GM20000 (cell line): ENCODE results near the gene GRM7.

Source experiments
- DNase-seq: peaks from one replicate; pipeline ENCODE4 v3.0.0; 2012; ENCODE audit warnings: low spot score
- TF ChIP-seq, protein P1 (sequence below): IDR thresholded peaks from 2 replicates; pipeline ENCODE4 v1.5.1; 2012; ENCODE audit warnings: mild to moderate bottlenecking, control low read depth; ENCODE audit errors: extremely low read depth, missing control alignments

Gene GRM7

DNA sequence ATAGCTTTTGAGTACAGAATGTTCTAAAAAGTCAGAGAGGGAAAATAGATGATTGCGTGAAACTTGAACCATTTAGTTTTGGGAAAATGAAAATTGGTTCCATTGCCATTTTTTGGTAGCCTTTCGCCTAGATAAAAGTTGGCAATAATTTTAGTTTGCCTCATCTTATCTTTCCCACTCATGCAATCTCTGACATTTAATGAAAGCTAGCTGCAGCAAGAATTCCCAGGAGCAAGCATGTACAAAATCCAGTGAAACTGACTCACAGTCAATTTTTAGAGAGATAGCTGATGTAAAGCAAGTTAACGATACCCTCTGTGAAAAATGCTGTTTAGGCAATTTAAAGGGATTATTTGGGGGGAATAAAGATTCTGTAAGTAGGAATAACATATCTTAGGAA lies 797.4 kb downstream of the GRM7 start:
- TF ChIP-seq, protein P1, sequence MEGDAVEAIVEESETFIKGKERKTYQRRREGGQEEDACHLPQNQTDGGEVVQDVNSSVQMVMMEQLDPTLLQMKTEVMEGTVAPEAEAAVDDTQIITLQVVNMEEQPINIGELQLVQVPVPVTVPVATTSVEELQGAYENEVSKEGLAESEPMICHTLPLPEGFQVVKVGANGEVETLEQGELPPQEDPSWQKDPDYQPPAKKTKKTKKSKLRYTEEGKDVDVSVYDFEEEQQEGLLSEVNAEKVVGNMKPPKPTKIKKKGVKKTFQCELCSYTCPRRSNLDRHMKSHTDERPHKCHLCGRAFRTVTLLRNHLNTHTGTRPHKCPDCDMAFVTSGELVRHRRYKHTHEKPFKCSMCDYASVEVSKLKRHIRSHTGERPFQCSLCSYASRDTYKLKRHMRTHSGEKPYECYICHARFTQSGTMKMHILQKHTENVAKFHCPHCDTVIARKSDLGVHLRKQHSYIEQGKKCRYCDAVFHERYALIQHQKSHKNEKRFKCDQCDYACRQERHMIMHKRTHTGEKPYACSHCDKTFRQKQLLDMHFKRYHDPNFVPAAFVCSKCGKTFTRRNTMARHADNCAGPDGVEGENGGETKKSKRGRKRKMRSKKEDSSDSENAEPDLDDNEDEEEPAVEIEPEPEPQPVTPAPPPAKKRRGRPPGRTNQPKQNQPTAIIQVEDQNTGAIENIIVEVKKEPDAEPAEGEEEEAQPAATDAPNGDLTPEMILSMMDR: no peak
- no peak for DNase-seq

DNA sequence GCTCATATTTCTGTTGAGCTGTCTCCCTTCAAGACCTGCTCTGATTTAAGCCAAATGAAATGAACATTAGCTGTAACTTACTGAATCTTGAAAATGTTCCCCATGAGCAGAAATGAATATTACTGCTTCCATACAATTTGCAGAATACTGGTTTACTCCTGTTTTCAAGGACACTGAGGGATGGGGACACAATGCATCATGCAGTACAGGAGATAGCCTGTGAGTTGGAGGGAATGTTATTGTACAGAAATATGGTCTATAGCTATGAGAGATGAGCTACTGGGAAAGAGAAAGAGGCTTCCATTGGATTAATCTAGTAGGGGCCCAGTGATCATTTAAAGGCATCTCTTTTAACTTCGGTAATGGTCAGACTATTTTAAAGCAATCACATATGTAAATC lies 798.2 kb downstream of the GRM7 start:
- no peak for DNase-seq
- TF ChIP-seq, protein P1: no peak

DNA sequence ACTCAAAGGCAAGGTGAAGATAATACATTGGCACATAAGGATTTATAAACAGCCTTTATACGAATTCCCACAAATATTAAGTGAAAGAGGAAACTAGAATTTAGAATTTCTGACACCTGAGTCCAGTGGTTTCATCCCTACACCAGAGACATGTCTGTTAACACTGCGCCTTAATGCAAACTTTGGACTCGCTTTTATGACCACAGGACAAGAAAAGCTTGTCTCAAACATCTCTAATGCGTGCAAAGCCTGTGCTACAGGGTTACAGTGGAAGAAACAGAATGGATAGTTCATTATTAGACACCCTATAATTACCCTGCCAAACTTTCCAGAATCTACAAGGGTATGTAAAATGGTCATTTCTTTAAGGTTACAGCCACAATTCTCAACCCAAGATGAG lies 802.9 kb downstream of the GRM7 start:
- TF ChIP-seq, protein P1: no peak
- no peak for DNase-seq

DNA sequence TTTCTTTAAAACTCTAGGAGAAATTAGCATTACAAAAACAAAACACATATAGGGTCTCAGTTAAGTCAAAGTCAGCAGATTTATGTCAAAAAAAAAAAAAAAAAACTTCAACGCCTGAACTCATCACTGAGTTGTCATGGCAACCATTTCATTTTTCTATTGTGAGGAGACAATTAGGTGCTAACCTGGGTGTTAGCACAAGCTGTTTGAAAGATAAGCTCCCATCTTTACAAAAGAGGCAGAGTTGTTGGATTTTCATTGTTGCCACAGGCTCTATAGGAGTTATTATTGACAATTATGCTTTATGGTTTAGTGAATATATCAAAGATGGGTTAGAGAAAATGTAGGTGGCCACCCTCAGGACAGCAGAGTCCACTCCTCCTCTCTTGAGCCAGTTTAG lies 806.9 kb downstream of the GRM7 start:
- TF ChIP-seq, protein P1: no peak
- no peak for DNase-seq

DNA sequence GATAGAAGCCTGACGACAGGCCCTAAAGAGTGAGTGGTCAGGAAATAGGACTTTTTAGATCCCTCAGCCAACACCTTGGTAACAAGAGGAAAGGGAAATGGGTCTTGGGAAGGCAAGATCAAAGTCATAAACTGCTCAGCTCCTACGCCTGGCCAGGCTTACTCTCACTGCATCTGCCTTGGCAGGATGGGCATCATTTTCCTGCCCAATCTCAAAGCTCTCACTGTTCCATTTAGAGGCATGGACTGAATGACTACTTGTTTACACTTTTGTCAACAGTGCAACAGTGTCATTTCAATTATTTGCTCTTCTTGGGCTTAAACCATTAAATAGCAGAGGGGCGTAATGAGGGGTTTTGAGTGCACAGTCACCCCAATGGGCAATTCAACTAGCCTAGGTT lies 808.7 kb downstream of the GRM7 start:
- DNase-seq: no peak
- TF ChIP-seq, protein P1: no peak

DNA sequence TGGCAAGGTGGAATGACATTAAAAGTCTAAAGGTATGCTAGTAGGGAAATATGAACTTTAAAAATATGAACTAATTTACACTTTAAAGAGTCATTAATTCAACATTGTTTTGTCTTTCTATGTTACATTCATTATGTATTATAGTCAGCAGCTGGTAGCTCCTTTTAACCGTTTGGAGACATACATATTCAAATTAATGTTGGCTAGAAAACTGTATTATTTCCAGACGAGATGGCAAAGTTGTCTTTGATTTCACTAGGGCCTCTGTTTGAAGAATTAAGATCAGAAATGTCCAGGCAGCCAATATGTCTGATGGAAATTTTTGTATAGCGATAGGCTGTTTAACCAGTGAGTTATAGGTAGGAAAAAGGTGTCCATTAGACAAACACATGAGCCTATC lies 817.6 kb downstream of the GRM7 start:
- TF ChIP-seq, protein P1: no peak
- DNase-seq: no peak

DNA sequence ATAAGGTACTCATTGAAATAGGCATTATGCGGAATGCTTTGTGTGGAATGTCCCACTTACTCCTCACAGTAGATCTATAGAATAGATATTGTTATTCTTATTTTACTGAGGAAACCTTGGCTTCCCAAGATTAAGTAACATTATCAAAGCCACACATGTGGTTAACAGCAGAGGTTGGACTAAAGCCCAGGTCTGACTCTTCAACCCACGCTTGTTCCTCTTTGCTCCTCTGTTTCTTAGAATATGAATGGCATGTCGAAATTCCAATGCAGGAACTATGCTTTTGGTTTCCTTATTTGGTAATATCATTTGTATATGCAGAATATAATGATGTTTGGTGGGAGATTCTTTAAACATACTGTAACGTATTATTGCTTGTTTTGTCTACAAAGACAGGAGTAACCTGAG lies 821.9 kb downstream of the GRM7 start:
- TF ChIP-seq, protein P1: no peak
- no peak for DNase-seq
